GM19328 (cell line): ENCODE data around the gene SLCO3A1.

Experiments used
- ATAC-seq: cut with Tn5 transposase; IDR thresholded peaks from one replicate; pipeline ENCODE4 v1.9.1; 2021; ENCODE audit warnings: mild to moderate bottlenecking, moderate library complexity; ENCODE audit not compliant: unreplicated experiment

SLCO3A1 gene

DNA sequence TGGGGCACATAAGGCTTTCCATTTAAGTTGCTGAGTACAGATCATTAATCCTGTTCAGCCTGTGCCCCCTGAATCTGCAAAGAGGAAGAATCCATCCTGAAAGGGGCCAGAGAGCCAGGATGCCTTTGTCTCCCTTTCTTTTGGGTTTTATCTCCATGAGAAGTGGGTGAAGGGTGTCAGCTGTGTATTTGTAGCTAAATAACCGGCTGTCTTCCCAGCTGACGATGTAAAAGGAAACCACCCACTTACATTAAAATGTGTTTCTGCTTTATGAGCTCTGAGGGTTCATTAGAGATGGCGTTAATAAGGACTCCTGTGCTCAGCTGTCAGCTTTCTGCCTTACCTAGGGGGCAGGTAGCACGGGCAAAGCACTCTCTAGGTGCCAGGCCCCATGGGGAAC is 83.4 kb downstream of the SLCO3A1 start:
- no peak for ATAC-seq

DNA sequence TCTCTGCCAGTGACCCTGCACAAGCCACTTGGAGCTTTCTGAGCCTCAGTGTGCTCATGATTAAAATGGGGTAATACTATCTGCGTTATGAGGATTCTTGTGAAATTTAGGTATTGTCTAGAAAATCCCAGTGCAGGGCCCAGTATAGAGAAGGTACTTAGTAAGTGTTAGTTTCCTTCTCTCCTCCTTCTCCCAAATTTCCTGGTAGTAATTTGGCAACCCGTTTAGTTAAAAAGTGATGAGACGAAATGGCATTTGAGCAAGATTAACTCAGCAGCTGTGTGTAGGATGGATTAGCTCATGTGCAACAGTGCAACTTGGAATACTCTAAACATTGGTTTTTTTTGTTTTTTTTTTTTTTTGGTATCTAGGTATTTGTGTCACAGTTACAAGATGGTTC is 84.6 kb downstream of the SLCO3A1 start:
- ATAC-seq: no peak

DNA sequence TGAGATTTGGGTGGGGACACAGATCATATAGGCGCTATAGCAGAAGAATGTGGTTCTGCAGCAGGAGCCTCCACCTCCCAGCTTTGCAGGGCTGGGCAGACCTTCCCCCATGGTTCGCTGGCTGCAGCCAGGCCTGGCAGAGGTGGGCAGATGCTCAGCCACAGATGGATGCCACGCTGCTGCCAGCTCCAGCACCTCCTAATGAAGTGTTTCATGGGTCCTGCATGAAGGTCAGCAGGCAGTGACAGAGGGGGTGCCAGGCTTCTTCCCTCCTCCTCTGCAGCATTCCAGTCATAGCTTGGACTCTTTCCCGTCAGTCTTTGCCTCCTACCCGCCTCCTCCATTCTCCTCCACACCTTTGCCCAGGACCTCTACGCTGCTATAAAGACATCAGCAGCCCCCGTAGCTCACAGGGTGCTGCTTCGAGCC is 85.9 kb downstream of the SLCO3A1 start:
- no peak for ATAC-seq

DNA sequence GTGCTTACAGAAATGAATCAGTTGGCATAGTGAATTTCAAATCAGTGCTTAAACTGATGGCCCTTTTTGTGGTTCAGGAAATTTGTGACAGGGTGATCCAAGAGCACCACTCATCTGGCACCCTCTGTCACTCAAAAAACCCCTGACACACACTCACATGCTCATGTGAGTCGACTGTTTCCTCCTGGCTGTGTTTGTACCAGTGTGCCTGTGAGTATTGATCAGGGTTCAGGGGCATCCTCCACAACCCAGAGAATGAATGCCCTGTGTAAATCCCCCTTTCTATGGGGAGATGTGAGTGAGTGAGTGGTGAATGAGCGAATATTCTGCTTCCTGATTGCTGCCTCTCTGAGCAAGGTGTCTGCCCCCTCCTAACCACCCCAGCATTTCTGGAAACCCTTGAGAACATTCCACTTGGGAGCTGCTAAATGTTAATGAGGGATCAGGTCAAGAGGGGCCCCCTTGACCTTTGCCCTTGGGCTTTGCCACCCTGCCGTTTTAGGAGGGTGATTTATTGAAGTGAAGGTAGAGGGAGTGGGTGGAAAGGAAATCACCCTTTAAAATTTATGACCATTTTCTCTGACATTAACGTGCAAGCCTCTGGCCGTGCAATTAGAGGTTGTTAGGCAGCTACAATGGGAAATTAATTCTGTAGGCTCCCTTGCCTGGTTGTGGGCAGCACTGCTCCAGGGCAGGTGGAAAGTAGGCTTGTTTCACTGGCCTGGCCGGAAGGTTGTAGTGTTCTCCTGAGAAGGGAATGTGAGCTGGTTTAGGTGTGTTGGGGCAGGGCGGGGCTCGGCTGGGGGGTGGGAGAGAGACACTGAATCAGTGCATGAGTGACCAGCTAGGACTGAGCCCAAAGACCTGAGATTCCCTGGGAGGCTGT is 87.2 kb downstream of the SLCO3A1 start:
- ATAC-seq: no peak

DNA sequence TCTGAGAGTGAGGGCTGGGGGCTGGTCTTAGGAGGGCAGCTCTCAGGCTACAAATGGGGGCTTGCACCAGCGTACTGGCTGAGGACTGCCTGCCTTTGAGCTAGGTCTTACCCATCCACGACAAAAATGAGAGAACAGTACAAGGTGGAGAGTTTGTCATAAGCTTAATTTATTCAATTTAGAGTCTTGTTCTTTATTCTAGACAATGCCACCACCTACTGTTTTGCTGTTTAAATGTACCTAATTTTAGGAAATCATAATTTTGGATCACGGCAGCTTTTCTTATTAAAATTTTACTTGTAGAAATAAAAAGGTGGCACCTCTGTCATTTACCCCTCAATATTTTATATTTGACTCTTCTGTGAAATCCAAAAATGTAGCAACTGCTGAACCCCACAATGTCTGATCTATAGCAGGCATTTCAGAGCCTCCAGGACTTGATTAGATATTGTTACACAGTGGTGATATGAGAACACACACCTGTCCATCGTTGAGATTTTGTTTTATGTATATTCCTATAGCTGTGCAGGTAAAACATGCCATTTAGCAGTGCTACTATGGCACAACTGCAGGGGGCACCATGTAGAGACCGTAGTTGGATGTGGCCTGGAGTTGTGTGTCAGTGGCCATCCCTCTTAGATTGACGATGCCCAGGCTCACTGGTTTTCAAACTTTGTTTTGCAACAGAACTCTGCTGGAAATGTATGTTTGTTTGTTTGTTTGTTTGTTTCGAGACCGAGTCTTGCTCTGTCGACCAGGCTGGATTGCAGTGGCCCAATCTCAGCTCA is 88.6 kb downstream of the SLCO3A1 start:
- ATAC-seq: no peak

DNA sequence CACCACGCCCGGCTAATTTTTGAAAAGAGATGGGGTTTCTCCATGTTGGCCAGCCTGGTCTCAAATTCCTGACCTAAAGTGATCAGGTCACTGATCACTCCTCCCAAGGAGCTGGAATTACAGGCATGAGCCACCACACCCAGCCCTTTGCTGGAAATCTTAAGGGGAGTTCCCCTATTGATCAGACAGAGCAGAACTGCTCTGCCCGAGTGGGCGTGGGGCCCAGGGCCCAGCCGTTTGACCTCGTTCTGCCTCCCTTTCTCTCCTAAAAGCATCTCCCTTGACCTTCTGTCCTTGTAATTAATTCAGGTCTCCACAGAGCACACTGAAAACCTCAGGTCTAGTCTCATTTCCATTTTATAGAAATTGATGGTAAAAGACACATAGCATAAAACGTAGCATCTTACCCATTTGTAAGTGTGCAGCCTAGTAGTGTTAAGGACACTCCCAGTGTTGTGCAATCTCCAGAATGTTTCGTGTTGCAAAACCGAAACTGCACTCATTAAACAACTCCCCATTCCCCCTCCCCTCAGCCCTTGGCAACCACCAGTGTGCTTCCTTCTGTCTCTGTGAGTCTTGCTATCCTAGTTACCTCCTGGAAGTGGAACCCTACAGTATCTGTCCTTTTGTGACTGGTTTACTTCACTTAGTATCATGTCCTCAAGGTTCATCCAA is 89.3 kb downstream of the SLCO3A1 start:
- no peak for ATAC-seq

DNA sequence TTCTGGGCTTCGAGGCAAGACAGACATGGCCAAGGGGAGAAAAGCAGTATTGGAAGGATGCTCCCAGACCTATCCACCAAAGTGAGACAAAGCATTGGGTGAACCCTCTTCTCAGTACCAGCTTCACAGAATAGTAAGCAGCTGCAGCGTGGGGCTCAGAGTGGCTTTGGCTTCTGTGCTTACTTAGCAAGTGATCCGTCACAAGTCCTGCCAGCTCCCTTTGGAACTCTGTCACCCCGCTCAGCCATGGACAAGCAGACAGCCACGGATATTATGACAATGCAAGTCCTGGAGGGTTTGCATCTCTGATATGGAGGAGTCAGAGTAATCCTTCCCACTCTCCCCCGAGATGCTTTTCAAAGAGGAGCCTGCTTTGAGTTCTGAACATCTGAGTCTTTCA is 90.8 kb downstream of the SLCO3A1 start:
- no peak for ATAC-seq

DNA sequence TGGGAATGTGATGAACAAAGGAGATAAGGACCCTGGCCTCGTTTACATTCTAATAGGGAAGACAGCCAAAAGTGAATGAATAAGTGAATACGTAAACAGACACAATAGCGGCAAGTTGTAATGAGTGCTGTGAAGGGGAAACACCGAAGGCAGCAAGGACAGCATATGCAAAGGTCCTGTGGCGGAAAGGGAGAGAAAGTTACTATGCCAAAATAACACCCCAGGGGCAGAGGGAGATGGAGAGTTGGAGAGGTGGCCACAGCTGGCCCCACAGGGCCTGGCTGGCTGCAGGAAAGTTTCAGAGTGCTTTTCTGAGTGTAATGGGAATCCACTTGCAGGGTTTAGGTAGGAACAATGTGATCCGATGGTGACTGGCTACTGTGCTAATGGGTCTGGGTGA is 91.9 kb downstream of the SLCO3A1 start:
- ATAC-seq: no peak

DNA sequence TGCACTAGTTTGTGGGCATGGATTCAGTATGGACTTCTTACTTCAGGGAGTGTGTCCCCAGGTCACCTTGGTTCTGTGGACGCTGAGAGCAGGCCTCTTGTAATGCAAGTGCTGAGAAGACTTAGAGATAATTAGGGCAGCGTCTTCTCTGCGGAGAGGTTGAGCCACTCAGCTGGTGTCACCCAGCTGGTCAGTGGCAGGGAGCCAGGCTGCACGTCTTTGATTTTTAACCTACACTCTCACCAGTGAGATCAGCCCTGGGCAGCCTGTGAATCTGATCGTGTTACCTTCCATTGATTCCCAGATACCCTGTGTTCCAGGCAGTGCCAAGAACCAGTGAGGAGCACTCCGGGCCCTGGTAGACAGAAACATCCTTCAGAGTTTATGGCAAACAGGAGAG is 92.6 kb downstream of the SLCO3A1 start:
- ATAC-seq: no peak

DNA sequence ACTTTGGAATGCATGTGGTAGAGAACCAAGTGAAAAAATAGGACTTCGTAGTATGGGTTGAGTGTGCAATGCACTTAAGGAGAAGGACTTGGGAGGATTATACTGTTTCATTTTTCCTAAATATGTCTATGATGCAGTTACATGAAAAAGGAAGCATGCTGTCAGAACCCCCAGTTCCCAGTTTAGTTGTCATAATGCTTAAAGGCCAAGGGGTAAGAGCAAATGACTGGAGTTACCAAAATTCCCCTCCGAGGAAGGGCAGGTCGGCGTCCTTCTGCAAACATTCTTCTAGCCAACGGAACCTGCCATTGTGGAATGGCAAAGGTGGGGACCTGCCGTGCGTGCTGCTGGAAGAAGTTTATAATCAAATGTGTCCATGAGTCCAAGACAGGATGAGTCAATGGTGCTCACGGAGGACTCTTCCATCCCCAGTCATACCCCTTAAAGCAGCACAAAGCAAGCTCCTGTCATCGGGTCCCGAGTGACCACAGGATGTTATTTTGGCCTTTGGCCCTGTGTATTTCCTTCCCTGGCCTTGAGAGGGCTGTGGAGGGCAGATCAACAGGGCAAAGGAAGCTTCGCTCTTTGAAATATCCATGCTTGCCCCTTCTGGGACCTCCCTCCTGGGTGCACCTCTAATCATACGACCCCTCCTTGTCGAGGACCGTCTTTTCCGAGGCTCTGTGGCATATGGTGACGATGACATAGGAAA is 93.2 kb downstream of the SLCO3A1 start:
- ATAC-seq: no peak

DNA sequence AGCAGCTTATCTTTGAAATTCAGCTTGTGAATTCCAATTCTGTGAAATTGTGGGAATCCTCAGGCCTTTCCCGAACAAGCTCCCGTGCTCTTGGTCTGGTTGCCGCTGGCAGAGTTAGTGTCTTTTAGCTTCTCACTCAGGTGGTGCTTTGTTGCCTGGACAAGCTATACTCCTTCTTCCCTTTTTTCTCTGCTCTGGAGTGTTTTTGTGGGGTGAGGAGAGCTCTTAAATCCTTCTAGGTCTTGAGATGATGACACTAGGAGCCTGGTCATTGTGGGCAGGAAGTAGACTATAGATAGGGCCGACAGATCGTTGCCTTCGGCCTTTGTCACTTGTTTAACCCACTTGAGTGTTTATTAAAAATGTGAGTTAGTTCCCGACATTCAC is 93.8 kb downstream of the SLCO3A1 start:
- no peak for ATAC-seq

DNA sequence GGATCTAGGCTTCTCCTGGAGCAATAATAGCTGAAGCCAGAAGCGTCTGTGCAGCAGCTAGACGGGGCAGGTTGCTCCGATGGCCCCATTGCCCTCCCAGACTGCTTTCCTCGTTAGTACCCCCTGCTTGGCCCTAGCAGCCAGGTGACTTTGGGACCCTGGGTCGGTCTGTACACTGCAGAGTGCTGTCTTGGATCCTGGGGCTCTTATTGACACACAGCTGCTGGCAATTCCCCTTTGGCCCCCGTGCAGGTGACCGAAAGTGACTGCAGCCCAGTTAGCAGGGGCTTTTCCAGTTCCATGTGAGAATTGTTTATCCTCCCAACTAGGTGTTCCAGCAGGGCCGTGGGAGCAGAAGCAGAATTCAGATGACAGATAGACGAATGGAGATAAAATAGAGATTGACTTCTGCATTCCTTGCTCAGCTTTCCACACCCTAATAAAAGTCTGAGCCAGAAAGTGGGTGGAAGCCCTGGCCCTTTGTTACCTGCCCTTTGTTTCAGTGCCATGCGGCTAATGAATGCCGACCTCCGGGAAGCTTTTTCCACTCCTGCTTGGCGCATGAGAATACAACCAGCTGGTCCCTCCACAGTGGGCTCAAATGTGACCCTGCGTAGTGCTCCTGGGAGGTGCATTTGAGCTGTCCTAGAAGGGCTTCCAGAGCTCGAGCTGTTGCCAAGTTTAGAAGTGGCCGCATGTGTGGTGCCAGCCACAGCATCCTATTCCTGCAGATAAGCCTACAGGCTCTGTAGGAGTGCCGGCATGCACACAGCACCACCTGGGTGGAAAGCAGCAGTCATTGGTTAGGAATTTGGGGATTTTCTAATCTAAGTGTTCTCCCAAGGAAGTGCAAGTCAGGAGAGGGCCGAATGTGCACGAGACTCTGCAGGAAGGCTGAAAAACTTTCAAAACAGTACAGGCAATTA is 94.4 kb downstream of the SLCO3A1 start:
- no peak for ATAC-seq

DNA sequence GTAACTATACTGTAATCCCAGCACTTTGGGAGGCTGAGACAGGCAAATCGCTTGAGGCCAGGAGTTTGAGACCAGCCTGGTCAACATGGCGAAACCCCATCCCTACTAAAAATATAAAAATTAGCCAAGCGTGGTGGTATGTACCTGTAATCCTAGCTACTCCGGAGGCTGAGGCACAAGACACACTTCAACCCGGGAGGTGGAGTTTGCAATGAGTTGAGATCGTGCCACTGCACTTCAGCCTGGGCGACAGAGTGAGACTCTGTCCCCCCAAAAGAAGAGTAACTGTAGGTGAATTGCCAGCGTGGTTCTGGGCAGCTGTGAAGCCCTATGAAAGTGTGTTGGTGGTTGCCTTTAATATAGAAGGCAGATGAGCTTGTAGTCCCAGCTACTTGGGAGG is 95.9 kb downstream of the SLCO3A1 start:
- no peak for ATAC-seq

DNA sequence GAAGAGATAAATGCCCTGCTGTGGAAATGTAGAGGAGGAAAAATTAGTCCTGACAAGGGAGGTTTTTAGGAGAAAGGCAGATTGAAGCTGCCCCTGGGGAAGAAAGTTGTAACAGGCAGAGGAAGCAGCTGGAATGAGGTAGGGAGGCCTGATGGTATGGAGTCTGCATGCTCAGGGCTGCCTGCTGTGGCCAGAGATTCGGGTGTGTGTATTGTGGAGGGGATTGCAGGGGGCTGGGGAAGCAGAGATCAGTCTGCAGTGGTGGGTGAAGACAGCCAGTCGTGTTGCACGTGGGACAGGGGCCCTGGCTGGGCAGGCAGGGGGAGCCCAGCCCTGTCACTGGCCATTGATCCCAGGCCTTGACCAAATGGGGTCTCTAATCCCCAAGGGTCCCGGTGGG is 96.5 kb downstream of the SLCO3A1 start:
- ATAC-seq: no peak

DNA sequence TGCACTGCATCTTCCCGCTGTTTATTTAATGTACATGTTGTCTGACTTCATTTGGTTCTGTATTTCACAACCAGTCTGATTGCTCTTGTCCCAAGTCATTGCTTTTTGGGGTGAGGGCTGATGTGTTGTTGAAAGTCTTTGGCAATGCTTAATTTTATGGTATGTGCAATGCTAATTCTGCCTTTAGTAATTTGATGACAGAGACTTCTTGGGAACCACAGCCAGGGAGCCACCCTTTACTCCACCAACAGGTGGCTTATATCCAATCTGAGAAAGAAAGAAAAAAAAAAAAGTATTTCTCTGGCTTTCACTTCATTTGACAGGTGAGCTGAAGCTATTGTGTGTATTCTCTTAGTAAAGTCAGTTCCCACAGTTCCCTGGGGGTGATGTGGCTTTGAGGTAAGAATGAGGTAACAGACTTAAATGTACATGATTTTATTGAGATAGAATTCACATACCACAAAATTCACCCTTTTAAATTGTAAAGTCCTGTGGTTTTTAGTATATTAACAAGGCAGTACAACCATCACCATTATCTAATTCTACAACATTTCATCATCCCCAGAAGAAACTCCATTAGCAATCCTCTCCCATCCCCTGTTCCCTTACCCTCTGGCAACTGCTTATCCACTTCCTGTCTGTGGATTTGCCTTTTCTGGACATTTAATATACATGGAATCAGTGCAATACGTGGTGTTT is 97.3 kb downstream of the SLCO3A1 start:
- ATAC-seq: no peak

DNA sequence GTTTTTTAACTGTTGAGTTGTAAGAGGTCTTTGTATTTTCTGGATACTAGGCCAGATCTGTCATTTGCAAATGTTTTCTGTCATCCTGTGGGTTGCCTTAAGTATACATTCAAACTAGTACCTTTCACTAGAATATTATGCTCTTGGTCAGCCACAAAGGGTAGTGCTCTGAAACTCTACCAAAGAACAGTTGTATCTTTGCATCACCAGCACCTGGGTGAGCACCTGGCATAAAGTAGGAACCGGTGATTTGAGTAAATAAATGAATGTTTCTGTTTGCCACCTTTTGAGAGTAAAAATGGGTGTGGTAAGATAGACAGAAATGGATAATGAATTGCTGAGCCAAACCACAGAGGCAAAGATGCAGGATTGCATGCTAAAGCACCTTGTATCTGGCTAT is 98.7 kb downstream of the SLCO3A1 start:
- no peak for ATAC-seq

DNA sequence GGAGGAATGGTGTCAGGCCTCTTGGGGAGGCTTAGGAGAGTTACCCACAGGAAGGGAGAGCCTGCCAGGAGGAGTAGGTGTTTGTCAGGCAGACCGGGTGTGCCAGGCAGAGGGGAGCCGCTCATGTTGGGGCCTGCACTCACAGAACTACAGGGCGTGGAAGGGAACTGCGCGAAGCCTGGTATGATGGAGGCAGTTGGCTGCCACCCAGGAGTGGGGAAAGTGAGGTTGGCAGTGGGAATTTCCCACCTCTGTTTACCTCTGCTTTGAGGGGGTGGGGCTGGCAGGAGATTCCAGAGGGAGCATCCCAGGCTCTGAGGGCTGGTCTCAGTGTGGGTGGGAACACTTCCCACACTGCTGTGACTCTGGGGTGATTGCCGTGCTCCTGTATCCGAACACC is 99.9 kb downstream of the SLCO3A1 start:
- ATAC-seq: no peak

DNA sequence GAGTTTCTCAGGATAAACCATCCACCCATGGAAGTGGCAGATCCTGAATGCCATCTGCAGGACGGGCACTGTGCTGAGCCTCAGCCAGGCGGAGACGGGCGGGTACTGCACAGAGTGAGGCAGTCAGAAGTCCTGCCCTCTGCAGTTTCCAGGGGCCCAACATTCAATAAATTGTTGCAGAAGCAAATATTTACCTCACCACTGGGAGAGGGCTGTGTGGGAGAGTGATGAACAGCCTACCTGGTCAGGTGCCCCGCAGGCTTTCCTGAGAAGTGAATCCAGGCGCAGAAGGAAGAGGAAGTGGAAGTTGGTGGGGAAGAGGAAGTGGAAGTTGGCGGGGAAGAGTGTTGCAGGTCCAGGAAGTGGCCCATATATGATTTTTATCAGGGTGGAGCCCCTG is 100.8 kb downstream of the SLCO3A1 start:
- ATAC-seq: no peak

DNA sequence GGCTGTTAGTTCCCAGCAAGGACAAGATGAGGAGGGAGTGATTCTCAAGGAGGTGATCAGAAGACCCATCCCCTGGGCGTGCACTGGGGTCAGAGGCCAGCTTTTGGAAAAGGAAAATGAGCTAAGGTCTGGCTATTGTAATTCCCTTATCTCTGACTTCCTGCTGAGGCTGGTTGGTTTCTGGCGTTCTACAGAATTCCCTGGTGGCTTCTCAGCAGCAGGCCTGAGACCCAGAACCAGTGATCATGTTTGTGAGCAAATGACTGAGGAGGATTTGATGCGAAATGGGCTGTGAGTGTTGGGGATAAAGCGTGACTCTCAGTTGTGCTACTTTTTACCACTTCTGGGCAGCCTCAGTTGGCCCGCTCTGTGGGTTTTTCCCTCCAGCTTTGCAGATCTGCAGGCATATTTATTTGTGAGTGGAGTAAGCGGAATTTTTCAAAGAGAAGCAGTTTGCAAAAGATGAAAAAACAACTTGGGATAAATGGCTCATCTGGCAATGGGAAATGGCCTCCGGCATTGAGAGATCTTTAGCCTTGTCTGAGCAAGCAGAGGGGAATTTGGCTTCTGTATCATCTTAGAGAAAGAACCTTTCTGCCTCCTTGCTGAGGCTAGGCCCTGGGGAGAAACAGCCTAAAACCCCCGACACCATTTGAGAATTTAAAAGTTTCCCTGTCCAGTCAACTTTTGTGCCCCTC is 102.7 kb downstream of the SLCO3A1 start:
- no peak for ATAC-seq
